GM23248 (cell line): ENCODE data around the gene PROM2. TPM values are rescaled to one million over a fixed set of nuclear protein-coding genes. Genes with fewer than 3 reads are reported as not detected.

Source experiments
- DNase-seq: peaks from one replicate; pipeline ENCODE4 v3.0.0-alpha.2; 2015
- H2AFZ ChIP-seq: fragments of 200-600 bp; sonication (generic); 2 replicates; pipeline ENCODE4 v1.6.1; 2016; ENCODE audit warnings: antibody characterized with exemption
- H3F3A ChIP-seq: fragments of 200-600 bp; sonication (generic); 2 replicates; pipeline ENCODE4 v1.6.1; 2016; ENCODE audit warnings: mild to moderate bottlenecking, antibody characterized with exemption, mixed run types; ENCODE audit not compliant: insufficient read depth
- H3K27ac ChIP-seq: fragments of 200-600 bp; sonication (generic); 2 replicates; pipeline ENCODE4 v1.5.1; 2016; ENCODE audit warnings: mild to moderate bottlenecking
- H3K27me3 ChIP-seq: fragments of 200-600 bp; sonication (generic); replicated peaks from 2 replicates; pipeline ENCODE4 v1.6.1; 2016; ENCODE audit warnings: mild to moderate bottlenecking; ENCODE audit not compliant: insufficient read depth
- H3K36me3 ChIP-seq: fragments of 200-600 bp; sonication (generic); 2 replicates; pipeline ENCODE4 v1.6.1; 2016; ENCODE audit warnings: low read depth, mild to moderate bottlenecking
- H3K4me1 ChIP-seq: fragments of 200-600 bp; sonication (generic); 2 replicates; pipeline ENCODE4 v1.6.1; 2016; ENCODE audit warnings: mild to moderate bottlenecking; ENCODE audit not compliant: insufficient read depth
- H3K4me2 ChIP-seq: fragments of 200-600 bp; sonication (generic); one replicate; pipeline ENCODE4 v1.6.1; 2016; ENCODE audit warnings: mild to moderate bottlenecking; ENCODE audit not compliant: unreplicated experiment
- H3K4me3 ChIP-seq: fragments of 200-600 bp; sonication (generic); 2 replicates; pipeline ENCODE4 v1.5.1; 2016; ENCODE audit warnings: mild to moderate bottlenecking
- H3K79me2 ChIP-seq: fragments of 200-600 bp; sonication (generic); 2 replicates; pipeline ENCODE4 v1.6.1; 2016; ENCODE audit warnings: mild to moderate bottlenecking; ENCODE audit not compliant: insufficient read depth
- H3K9ac ChIP-seq: fragments of 200-600 bp; sonication (generic); 2 replicates; pipeline ENCODE4 v1.6.1; 2016; ENCODE audit warnings: mild to moderate bottlenecking
- H3K9me2 ChIP-seq: fragments of 200-600 bp; sonication (generic); 2 replicates; pipeline ENCODE4 v1.6.1; 2016; ENCODE audit warnings: mixed run types, mild to moderate bottlenecking, moderate library complexity; ENCODE audit not compliant: insufficient read depth
- H3K9me3 ChIP-seq: fragments of 200-600 bp; sonication (generic); one replicate; pipeline ENCODE4 v1.6.1; 2017; ENCODE audit warnings: low read depth
- H4K20me1 ChIP-seq: fragments of 200-600 bp; sonication (generic); 2 replicates; pipeline ENCODE4 v1.6.0; 2016; ENCODE audit not compliant: insufficient read depth
- EZH2 ChIP-seq: fragments of 200-600 bp; sonication (generic); IDR thresholded peaks from 2 replicates; pipeline ENCODE4 v1.6.1; 2018; ENCODE audit warnings: antibody characterized with exemption, mild to moderate bottlenecking; ENCODE audit not compliant: insufficient read depth, poor library complexity, severe bottlenecking
- EZH2phosphoT487 ChIP-seq: fragments of 200-600 bp; sonication (generic); IDR thresholded peaks from 2 replicates; pipeline ENCODE4 v1.6.1; 2018; ENCODE audit warnings: antibody characterized with exemption, moderate library complexity, mild to moderate bottlenecking, low read depth; ENCODE audit not compliant: insufficient read depth
- WGBS, 2 experiments: methylation state at CpG; one replicate each; pipeline ENCODE4 v1.1.6; 2015 to 2017; ENCODE audit warnings: low lambda C conversion rate in 2 of 2, low coverage in 1 of 2; ENCODE audit errors: missing lambda C conversion rate in 2 of 2; 5-methylcytosine and 5-hydroxymethylcytosine counted together
- in situ Hi-C: fragments of 300-500 bp; cut with MboI; formaldehyde crosslinking; loops from 2 replicates; pipeline ENCODE4 v1.15.0; 2020
- polyA plus RNA-seq: library from polyadenylated mRNA; unstranded; fragments of >200 nt; fragmentation: Nextera tagmentation; extraction: Ambion mirVana; gene quantifications from 2 replicates; pipeline ENCODE4 v1.2.1, GENCODE V29; 2016
- total RNA-seq: library from RNA; depleted of rRNA; stranded (reverse); fragments of >200 nt; shearing (Covaris generic); gene quantifications from 2 replicates; pipeline ENCODE4 v1.2.3, GENCODE V29; 2014

The PROM2 gene
- total and polyA plus RNA-seq, 2 experiments from 2014 or later, result 0.22 to 0.25 TPM

- H3F3A ChIP-seq, result peaks cover 6% of the 10 kb centered on the region; the same call in 1 of the 2 replicates
- TF ChIP-seq EZH2, result no peak
- no peak for TF ChIP-seq EZH2phosphoT487
- H3K79me2 ChIP-seq, result no peaks in the 10 kb centered on the region
- no peak overlapping the region for H3K4me3 ChIP-seq
- H2AFZ ChIP-seq, result no peak overlapping the region
- H3K4me2 ChIP-seq, result no peak overlapping the region
- no peaks in the 10 kb centered on the region for H4K20me1 ChIP-seq
- peaks cover 19% of the 10 kb centered on the region for H3K4me1 ChIP-seq
- H3K36me3 ChIP-seq, result no peaks in the 10 kb centered on the region
- in situ Hi-C loops, result no loop called here
- H3K9me3 ChIP-seq, result no peaks in the 10 kb centered on the region
- H3K27me3 ChIP-seq, result no peaks in the 10 kb centered on the region
- H3K9me2 ChIP-seq, result no peaks in the 10 kb centered on the region
- DNase-seq, result no peak
- H3K9ac ChIP-seq, result no peak overlapping the region
- H3K27ac ChIP-seq, result no peak overlapping the region
- 72 to 76% methylated on average over 26 of the region's 26 CpGs for WGBS, 2 experiments
Observed at GRCh38 chr2:95311815-95312542, 37.7 kb downstream of the PROM2 start.

- Histone ChIP-seq H3K4me1 (peaks cover 23% of the 10 kb centered on the region), H3K4me2 (no peak overlapping the region), H2AFZ (no peak overlapping the region), H3K9me2 (no peaks in the 10 kb centered on the region), H3K27me3 (no peaks in the 10 kb centered on the region), H3K36me3 (no peaks in the 10 kb centered on the region), H3F3A (peaks cover 6% of the 10 kb centered on the region; the same call in 1 of the 2 replicates), H3K9me3 (no peaks in the 10 kb centered on the region), H3K27ac (no peak overlapping the region), H3K9ac (no peak overlapping the region), H3K79me2 (no peaks in the 10 kb centered on the region), H3K4me3 (no peak overlapping the region), H4K20me1 (no peaks in the 10 kb centered on the region)
- whole genome bisulfite sequencing, 2 experiments, result 60 to 61% methylated on average over 24 of the region's 24 CpGs
- TF ChIP-seq EZH2, result no peak
- no peak for TF ChIP-seq EZH2phosphoT487
- DNase-seq, result no peak
- in situ Hi-C loops, result no loop called here
Observed at GRCh38 chr2:95312543-95313201, 38.4 kb downstream of the PROM2 start.

- Histone ChIP-seq H3K9ac (no peak overlapping the region), H3K79me2 (no peaks in the 10 kb centered on the region), H3K4me3 (no peak overlapping the region), H3K9me3 (no peaks in the 10 kb centered on the region), H2AFZ (no peak overlapping the region), H3K4me2 (no peak overlapping the region), H3K36me3 (no peaks in the 10 kb centered on the region), H3K27me3 (no peaks in the 10 kb centered on the region), H3K27ac (no peak overlapping the region), H3K4me1 (peaks cover 23% of the 10 kb centered on the region), H4K20me1 (no peaks in the 10 kb centered on the region), H3F3A (peaks cover 6% of the 10 kb centered on the region; the same call in 1 of the 2 replicates), H3K9me2 (no peaks in the 10 kb centered on the region)
- no peak for DNase-seq
- TF ChIP-seq EZH2, result no peak
- no peak for TF ChIP-seq EZH2phosphoT487
- WGBS, 2 experiments, result 43 to 52% methylated on average over 15 to 16 of the region's 16 CpGs
- in situ Hi-C loops, result no loop called here
Observed at GRCh38 chr2:95313296-95314131, 39.3 kb downstream of the PROM2 start.

DNA sequence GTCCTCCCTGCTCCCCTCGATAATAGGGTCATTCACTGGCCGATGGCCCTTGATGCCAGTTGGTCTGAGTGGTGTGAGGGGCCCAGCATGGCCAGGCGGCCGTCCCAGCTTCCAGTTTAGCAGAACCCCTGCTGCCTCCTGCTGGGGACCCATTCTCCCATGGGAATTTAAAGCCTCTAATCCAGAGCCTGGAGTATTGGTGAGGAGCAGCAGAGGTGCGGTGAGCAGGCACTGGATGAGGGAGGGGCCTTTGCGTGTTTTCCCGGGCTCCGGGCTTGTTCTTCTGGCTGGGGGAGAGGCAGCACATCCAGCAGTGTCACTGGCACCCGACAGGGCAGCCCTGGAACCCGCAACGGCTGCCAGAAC lies 40.3 kb downstream of the PROM2 start:
- in situ Hi-C loops, result no loop called here
- Histone ChIP-seq H3K4me1 (peaks cover 23% of the 10 kb centered on the region), H3K9ac (no peak overlapping the region), H3F3A (peaks cover 6% of the 10 kb centered on the region; the same call in 1 of the 2 replicates), H2AFZ (no peak overlapping the region), H3K9me3 (no peaks in the 10 kb centered on the region), H3K4me2 (no peak overlapping the region), H3K27ac (no peak overlapping the region), H3K4me3 (no peak overlapping the region), H3K79me2 (no peaks in the 10 kb centered on the region), H3K36me3 (no peaks in the 10 kb centered on the region), H4K20me1 (no peaks in the 10 kb centered on the region), H3K9me2 (no peaks in the 10 kb centered on the region), H3K27me3 (no peaks in the 10 kb centered on the region)
- no peak for DNase-seq
- 63 to 67% methylated on average over 11 of the region's 11 CpGs for WGBS, 2 experiments
- TF ChIP-seq EZH2phosphoT487 (no peak), EZH2 (no peak)
